GM18909 (cell line): Measurements from ENCODE around the gene AP4E1.
A peak's percentile ranks its signal among the peaks of the same experiment; 100 is the strongest.
"Not testable (repeated sequence)": the region's sequence is repeated elsewhere in the genome, so short reads cannot be mapped to it uniquely, and the experiment has no call there.

Experiments used
- ATAC-seq: cut with Tn5 transposase; IDR thresholded peaks from one replicate; pipeline ENCODE4 v1.9.1; 2021; ENCODE audit warnings: mild to moderate bottlenecking; ENCODE audit not compliant: unreplicated experiment, poor library complexity

The AP4E1 gene

GRCh38 chr15:50908209-50909009, at the start of gene AP4E1:
AP4E1 (plus strand) TSS chr15:50908683; CDS start chr15:50908779, 96 bp downstream.
- ATAC-seq = peak; percentile 62

GRCh38 chr15:50860824-50861223, 47.7 kb upstream of the AP4E1 start:
- ATAC-seq = no peak

- ATAC-seq = no peak
Observed at GRCh38 chr15:50862553-50862952, 45.9 kb upstream of the AP4E1 start.

- ATAC-seq = no peak
Observed at GRCh38 chr15:50864873-50865272, 43.6 kb upstream of the AP4E1 start.

- ATAC-seq = no peak
Observed at GRCh38 chr15:50865515-50866353, 42.7 kb upstream of the AP4E1 start.

- ATAC-seq = no peak
Observed at GRCh38 chr15:50871832-50872231, 36.7 kb upstream of the AP4E1 start.

GRCh38 chr15:50872832-50873426, 35.6 kb upstream of the AP4E1 start:
- no peak for ATAC-seq

GRCh38 chr15:50873935-50874361, 34.5 kb upstream of the AP4E1 start:
- peak; percentile 70 for ATAC-seq

- ATAC-seq = not testable (repeated sequence)
Observed at GRCh38 chr15:50875238-50875637, 33.2 kb upstream of the AP4E1 start.

GRCh38 chr15:50876260-50876988, 32.1 kb upstream of the AP4E1 start:
- no peak for ATAC-seq

GRCh38 chr15:50876989-50877360, 31.5 kb upstream of the AP4E1 start:
- ATAC-seq = no peak

GRCh38 chr15:50879016-50879617, 29.4 kb upstream of the AP4E1 start:
- ATAC-seq = peak; percentile 60

- ATAC-seq = no peak
Observed at GRCh38 chr15:50880206-50880605, 28.3 kb upstream of the AP4E1 start.

GRCh38 chr15:50880651-50881114, 27.8 kb upstream of the AP4E1 start:
- no peak for ATAC-seq

- ATAC-seq = no peak
Observed at GRCh38 chr15:50881121-50882048, 27.1 kb upstream of the AP4E1 start.

- no peak for ATAC-seq
Observed at GRCh38 chr15:50883903-50884302, 24.6 kb upstream of the AP4E1 start.

GRCh38 chr15:50884540-50884939, 23.9 kb upstream of the AP4E1 start:
- ATAC-seq = no peak

- ATAC-seq = no peak
Observed at GRCh38 chr15:50886139-50886467, 22.4 kb upstream of the AP4E1 start.
